CD4-positive, alpha-beta T cell (primary cell): ENCODE data around the gene OR3A3. TPM values are rescaled to one million over a fixed set of nuclear protein-coding genes. Genes with fewer than 3 reads are reported as not detected.

Source experiments
- ATAC-seq: fragments of 200-7000 bp; cut with Tn5 transposase; one replicate; pipeline ENCODE4 v1.10.0; 2022; ENCODE audit warnings: mild to moderate bottlenecking; ENCODE audit not compliant: poor library complexity
- CTCF ChIA-PET: fragments of 350-600 bp; sonication (Branson Sonifier 250); formaldehyde crosslinking; loops from one replicate; lab custom pipeline; 2021; ENCODE audit warnings: antibody characterized with exemption, inconsistent platforms; lab: Charles Lee
- POLR2A ChIA-PET: fragments of 350-600 bp; sonication (Branson Sonifier 250); formaldehyde crosslinking; loops from one replicate; lab custom pipeline; 2021; ENCODE audit warnings: antibody characterized with exemption, inconsistent platforms; lab: Charles Lee
- DNase-seq, 14 experiments: peaks; one replicate each; pipeline ENCODE4 v3.0.0-alpha.2; 2013 to 2020; ENCODE audit warnings: mixed read lengths in 2 of 14
- H3K27ac ChIP-seq, 2 donors: one replicate each; pipeline versions ENCODE4 v1.5.1 to v1.7.0; 2013; ENCODE audit warnings: low read length in 2 of 2, low read depth in 1 of 2, mild to moderate bottlenecking in 1 of 2
- H3K27me3 ChIP-seq, 2 experiments: 1 replicate in 1 of 2; 2 replicates in 1 of 2; pipeline versions ENCODE4 v1.6.1 to v1.7.0; 2013; ENCODE audit warnings: low read length in 2 of 2, control low read depth in 1 of 2, mild to moderate bottlenecking in 1 of 2, moderate library complexity in 1 of 2; ENCODE audit not compliant: insufficient read depth in 2 of 2, control insufficient read depth in 1 of 2
- H3K36me3 ChIP-seq: one replicate; pipeline ENCODE4 v1.6.1; 2013; ENCODE audit warnings: low read length, control low read depth; ENCODE audit not compliant: insufficient read depth
- H3K4me1 ChIP-seq: one replicate; pipeline ENCODE4 v1.6.1; 2013; ENCODE audit warnings: low read length, control low read depth; ENCODE audit not compliant: insufficient read depth
- H3K4me3 ChIP-seq: one replicate; pipeline ENCODE4 v1.5.1; 2013; ENCODE audit warnings: mild to moderate bottlenecking, low read length, moderate library complexity
- H3K9me3 ChIP-seq, 2 experiments: 1 replicate in 1 of 2; 2 replicates in 1 of 2; pipeline versions ENCODE4 v1.6.1 to v1.7.0; 2013; ENCODE audit warnings: low read length in 2 of 2, mild to moderate bottlenecking in 2 of 2, control low read depth in 1 of 2, moderate library complexity in 1 of 2; ENCODE audit not compliant: control insufficient read depth in 1 of 2, insufficient read depth in 1 of 2
- H3K27ac Mint-ChIP-seq: one replicate; pipeline ENCODE4 v1.8.0; 2020; ENCODE audit warnings: mixed read lengths
- H3K27me3 Mint-ChIP-seq: one replicate; pipeline ENCODE4 v1.8.0; 2021; ENCODE audit warnings: mixed read lengths
- H3K36me3 Mint-ChIP-seq: one replicate; pipeline ENCODE4 v1.8.0; 2021; ENCODE audit warnings: low read depth, mixed read lengths
- H3K4me1 Mint-ChIP-seq: one replicate; pipeline ENCODE4 v1.8.0; 2021; ENCODE audit warnings: low read depth, mixed read lengths
- H3K4me3 Mint-ChIP-seq: one replicate; pipeline ENCODE4 v1.8.0; 2020; ENCODE audit warnings: mild to moderate bottlenecking, mixed read lengths
- H3K9me3 Mint-ChIP-seq: one replicate; pipeline ENCODE4 v1.8.0; 2020; ENCODE audit warnings: mixed read lengths
- CTCF ChIP-seq: fragments of 200-600 bp; IDR thresholded peaks from one replicate; pipeline ENCODE4 v1.8.0; 2022; ENCODE audit warnings: antibody characterized with exemption, mild to moderate bottlenecking
- intact Hi-C, 2 experiments: fragments of 100-400 bp; cut with DNase I in 1 of 2; cut with micrococcal nuclease in 1 of 2; formaldehyde crosslinking; loops; one replicate each; pipeline versions ENCODE4 v1.15.1 to v1.9.0; 2023 to 2025; cut with DNase I, micrococcal nuclease
- total RNA-seq, 174 experiments: library from RNA in 2 of 174; stranded (reverse) in 2 of 174; gene quantifications; one replicate each; pipeline ENCODE4 v1.2.3 and lab custom pipeline; 2021 to 2026

OR3A3 gene
- total RNA-seq, 2 experiments from 2014 or later = not detected

- no peaks in the 10 kb centered on the region for H3K36me3 ChIP-seq
- no peak for ATAC-seq
- no peak for DNase-seq
- no peak overlapping the region for H3K27ac Mint-ChIP-seq
- H3K27me3 ChIP-seq = peaks cover 0 to 4% of the 10 kb centered on the region in 2 experiments
- intact Hi-C loops = no loop called here
- H3K9me3 Mint-ChIP-seq = no peaks in the 10 kb centered on the region
- H3K4me3 Mint-ChIP-seq = no peak overlapping the region
- no peaks in the 10 kb centered on the region for H3K4me1 ChIP-seq
- H3K27ac ChIP-seq = no peak overlapping the region
- H3K4me1 Mint-ChIP-seq = no peaks in the 10 kb centered on the region
- no peak overlapping the region for H3K4me3 ChIP-seq
- ChIA-PET POLR2A (no interaction called here), CTCF (no interaction called here)
- no peaks in the 10 kb centered on the region for H3K36me3 Mint-ChIP-seq
- TF ChIP-seq CTCF = no peak
- peaks cover 5% of the 10 kb centered on the region for H3K27me3 Mint-ChIP-seq
- peaks cover 0 to 9% of the 10 kb centered on the region in 2 experiments for H3K9me3 ChIP-seq
Observed at GRCh38 chr17:3472137-3472536, 61.0 kb downstream of the OR3A3 start.

Other genes starting within 250 kb of the OR3A3 start
- gene OR1A2, start 213.9 kb upstream of the OR3A3 start, total RNA-seq = not detected
- not detected for gene OR1A1, start 203.7 kb upstream of the OR3A3 start, total RNA-seq
- gene OR3A1, start 113.0 kb upstream of the OR3A3 start, total RNA-seq = under 1 TPM; 0.22 to 0.41 TPM
- 1 to 10 TPM in 1 of 2 experiments, under 1 TPM in 1; 0.55 to 1.3 TPM for gene OR3A2, start 25.1 kb upstream of the OR3A3 start, total RNA-seq
- gene OR1E1, start 13.0 kb upstream of the OR3A3 start, total RNA-seq = not detected
- not detected for gene OR1E2, start 22.5 kb downstream of the OR3A3 start, total RNA-seq
- gene SPATA22, start 60.4 kb downstream of the OR3A3 start, total RNA-seq = under 1 TPM; 0.80 to 0.92 TPM
- not detected for gene ASPA, start 64.6 kb downstream of the OR3A3 start, total RNA-seq
- gene TRPV3, start 146.4 kb downstream of the OR3A3 start, total RNA-seq = under 1 TPM; 0.25 to 0.56 TPM
- 1 to 10 TPM; 2.3 to 2.8 TPM for gene TRPV1, start 198.0 kb downstream of the OR3A3 start, total RNA-seq
- gene SHPK, start 224.9 kb downstream of the OR3A3 start, total RNA-seq = 1 to 10 TPM; 3.4 TPM
- gene CTNS, start 225.4 kb downstream of the OR3A3 start, total RNA-seq = 1 to 10 TPM; 3.3 to 4.9 TPM